ENCODE data around the gene KCTD8. TPM values are rescaled to one million over a fixed set of nuclear protein-coding genes. Genes with fewer than 3 reads are reported as not detected.

Gene KCTD8
- total RNA-seq, 1 experiment from 2014 or later = not detected

DNA sequence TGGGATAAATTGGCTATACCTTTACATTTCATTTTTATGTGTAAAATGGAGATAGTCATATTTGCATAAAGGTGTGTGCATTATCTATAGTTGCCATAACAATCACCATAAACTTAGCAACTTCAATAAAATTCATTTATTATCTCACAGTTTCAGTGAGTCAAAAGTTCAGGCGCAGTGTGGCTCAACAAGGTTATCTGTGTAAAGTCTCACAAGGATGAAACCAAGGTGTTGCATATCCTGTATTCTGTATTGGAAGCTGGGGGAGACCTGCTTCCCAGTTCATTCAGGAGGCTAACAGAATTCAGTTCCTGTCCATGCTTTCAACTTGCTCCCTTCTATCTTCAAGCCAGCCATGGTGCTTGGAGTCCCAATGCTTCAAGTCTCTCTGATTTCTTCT lies 169.5 kb downstream of the KCTD8 start:
- POLR2A ChIA-PET = no interaction called here
- no peak overlapping the region for H2AFZ ChIP-seq (ENCODE audit: low read depth, low read length, poor library complexity, severe bottlenecking)
- RAD21 ChIA-PET (ENCODE audit: low non-redundant PET in 1 of 2, low total read pairs in 2 of 2, uncharacterized antibody in 2 of 2, unreplicated experiment in 2 of 2) = no interaction called here
- H3K4me2 ChIP-seq (ENCODE audit: low read length) = no peak overlapping the region
- no peak overlapping the region for H3K4me3 ChIP-seq (replicated peaks in 1 of 2; ENCODE audit: low read depth in 1 of 2, low read length in 2 of 2)
- H3K4me1 ChIP-seq (ENCODE audit: control insufficient read depth in 1 of 2, insufficient read depth in 2 of 2, low read length in 2 of 2) = no peaks in the 10 kb centered on the region
- no peaks in the 10 kb centered on the region for H3K27me3 ChIP-seq (ENCODE audit: insufficient read depth, low read length)
- no peaks in the 10 kb centered on the region for H3K79me2 ChIP-seq (ENCODE audit: insufficient read depth, low read length)
- no peak for ATAC-seq
- no peak overlapping the region for H3K9ac ChIP-seq (ENCODE audit: low read length)
- intact Hi-C loops (cut with micrococcal nuclease) = no loop called here
- no peaks in the 10 kb centered on the region for H4K20me1 ChIP-seq (ENCODE audit: insufficient read depth)
- H3K36me3 ChIP-seq (ENCODE audit: control insufficient read depth in 1 of 2, insufficient read depth in 2 of 2, low read length in 2 of 2) = no peaks in the 10 kb centered on the region
- no peak for DNase-seq (ENCODE audit: low read depth, low spot score)
- H3K9me2 ChIP-seq (ENCODE audit: insufficient read depth) = no peaks in the 10 kb centered on the region
- CTCF ChIA-PET = no interaction called here
- TF ChIP-seq POLR2AphosphoS5 (IDR thresholded peaks at IDR 0.05; ENCODE audit: low read depth, low read length) = no peak
- TF ChIP-seq POLR2A (IDR thresholded peaks at IDR 0.05; ENCODE audit: borderline replicate concordance, extremely low read depth, insufficient read depth, insufficient read length) = no peak
- TF ChIP-seq CBX3 (IDR thresholded peaks at IDR 0.05; ENCODE audit: low read depth) = no peak
- no peak for TF ChIP-seq TCF7L2 (IDR thresholded peaks at IDR 0.05; ENCODE audit: borderline replicate concordance, extremely low read depth, insufficient read depth, insufficient read length)
- TF ChIP-seq JUND (IDR thresholded peaks at IDR 0.05) = no peak
- BruUV-seq (replicated peaks) = no TSS peak
- H3K27ac ChIP-seq (ENCODE audit: low read depth, low read length) = no peak overlapping the region
- H3K9me3 ChIP-seq (ENCODE audit: control insufficient read depth in 1 of 2, insufficient read depth in 1 of 2, low read depth in 1 of 2, low read length in 2 of 2) = peaks cover 0 to 13% of the 10 kb centered on the region in 2 experiments; a peak in 2 of 4 replicates

DNA sequence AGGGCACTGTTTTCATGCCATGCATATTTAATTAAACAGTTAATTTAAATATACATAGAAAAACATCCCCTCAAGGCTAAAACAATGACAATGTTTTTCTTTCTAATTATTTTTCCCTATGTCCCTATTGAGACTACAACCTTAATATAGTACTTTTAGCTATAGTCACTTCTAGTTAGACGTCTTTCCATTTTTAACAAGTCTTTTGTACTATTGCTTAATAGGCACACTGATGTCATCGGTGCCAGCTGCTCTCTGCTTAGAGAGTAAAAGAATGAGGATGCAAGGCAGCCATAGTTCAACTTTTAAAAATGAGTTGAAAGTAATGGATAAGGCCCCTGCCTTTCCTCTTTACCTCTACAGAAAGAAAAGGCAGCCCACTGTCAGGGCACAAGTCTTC lies 191.1 kb downstream of the KCTD8 start:
- H3K27me3 ChIP-seq (ENCODE audit: insufficient read depth, low read length) = no peaks in the 10 kb centered on the region
- DNase-seq (ENCODE audit: low read depth, low spot score) = no peak
- H3K36me3 ChIP-seq (ENCODE audit: control insufficient read depth in 1 of 2, insufficient read depth in 2 of 2, low read length in 2 of 2) = no peaks in the 10 kb centered on the region
- BruUV-seq (replicated peaks) = no TSS peak
- H3K4me1 ChIP-seq (ENCODE audit: control insufficient read depth in 1 of 2, insufficient read depth in 2 of 2, low read length in 2 of 2) = no peaks in the 10 kb centered on the region
- H3K9me2 ChIP-seq (ENCODE audit: insufficient read depth) = no peaks in the 10 kb centered on the region
- no peak for TF ChIP-seq SRF (IDR thresholded peaks at IDR 0.05; ENCODE audit: low read depth)
- TF ChIP-seq ZBTB33 (IDR thresholded peaks at IDR 0.05; ENCODE audit: extremely low read depth, insufficient replicate concordance, low read length) = no peak
- no peak for TF ChIP-seq TCF7L2 (IDR thresholded peaks at IDR 0.05; ENCODE audit: borderline replicate concordance, extremely low read depth, insufficient read depth, insufficient read length)
- TF ChIP-seq CTCF (IDR thresholded peaks at IDR 0.05 in 2 of 3, conservative IDR thresholded peaks at IDR 0.05 in 1 of 3; ENCODE audit: borderline replicate concordance in 1 of 3, insufficient read depth in 1 of 3, low read depth in 2 of 3, low read length in 2 of 3) = no peak
- TF ChIP-seq CEBPB (IDR thresholded peaks at IDR 0.05; ENCODE audit: low read depth) = no peak
- TF ChIP-seq YY1 (IDR thresholded peaks at IDR 0.05; ENCODE audit: extremely low read depth, insufficient replicate concordance, low read depth, low read length) = no peak
- no peak for TF ChIP-seq ELF1 (IDR thresholded peaks at IDR 0.05; ENCODE audit: borderline replicate concordance, low read depth)
- no peak for TF ChIP-seq SIN3A (IDR thresholded peaks at IDR 0.05; ENCODE audit: low read depth)
- no peak for TF ChIP-seq SP1 (IDR thresholded peaks at IDR 0.05; ENCODE audit: low read depth)
- TF ChIP-seq CBX3 (IDR thresholded peaks at IDR 0.05; ENCODE audit: low read depth) = no peak
- no peak for TF ChIP-seq EGR1 (IDR thresholded peaks at IDR 0.05; ENCODE audit: low read depth)
- ChIA-PET RAD21 (ENCODE audit: low non-redundant PET in 1 of 2, low total read pairs in 2 of 2, uncharacterized antibody in 2 of 2, unreplicated experiment in 2 of 2) (no interaction called here), POLR2A (no interaction called here), CTCF (no interaction called here)
- H3K79me2 ChIP-seq (ENCODE audit: insufficient read depth, low read length) = no peaks in the 10 kb centered on the region
- intact Hi-C loops (cut with micrococcal nuclease) = no loop called here
- H2AFZ ChIP-seq (ENCODE audit: low read depth, low read length, poor library complexity, severe bottlenecking) = no peak overlapping the region
- no peak overlapping the region for H3K4me2 ChIP-seq (ENCODE audit: low read length)
- peaks cover 10 to 13% of the 10 kb centered on the region in 2 experiments; a peak in 2 of 4 replicates for H3K9me3 ChIP-seq (ENCODE audit: control insufficient read depth in 1 of 2, insufficient read depth in 1 of 2, low read depth in 1 of 2, low read length in 2 of 2)
- H4K20me1 ChIP-seq (ENCODE audit: insufficient read depth) = no peaks in the 10 kb centered on the region
- no peak overlapping the region for H3K9ac ChIP-seq (ENCODE audit: low read length)
- H3K27ac ChIP-seq (ENCODE audit: low read depth, low read length) = no peak overlapping the region
- no peak overlapping the region for H3K4me3 ChIP-seq (replicated peaks in 1 of 2; ENCODE audit: low read depth in 1 of 2, low read length in 2 of 2)
- ATAC-seq = no peak

All from HCT116 (cell line).